Suppressor macrophage (primary cell): ENCODE results near the gene CYREN.
"Not testable (repeated sequence)": the region's sequence is repeated elsewhere in the genome, so short reads cannot be mapped to it uniquely, and the experiment has no call there.

ENCODE experiments used
- DNase-seq, 4 experiments: peaks; one replicate each; pipeline ENCODE4 v3.0.0-alpha.2; 2020 to 2022

The CYREN gene

DNA sequence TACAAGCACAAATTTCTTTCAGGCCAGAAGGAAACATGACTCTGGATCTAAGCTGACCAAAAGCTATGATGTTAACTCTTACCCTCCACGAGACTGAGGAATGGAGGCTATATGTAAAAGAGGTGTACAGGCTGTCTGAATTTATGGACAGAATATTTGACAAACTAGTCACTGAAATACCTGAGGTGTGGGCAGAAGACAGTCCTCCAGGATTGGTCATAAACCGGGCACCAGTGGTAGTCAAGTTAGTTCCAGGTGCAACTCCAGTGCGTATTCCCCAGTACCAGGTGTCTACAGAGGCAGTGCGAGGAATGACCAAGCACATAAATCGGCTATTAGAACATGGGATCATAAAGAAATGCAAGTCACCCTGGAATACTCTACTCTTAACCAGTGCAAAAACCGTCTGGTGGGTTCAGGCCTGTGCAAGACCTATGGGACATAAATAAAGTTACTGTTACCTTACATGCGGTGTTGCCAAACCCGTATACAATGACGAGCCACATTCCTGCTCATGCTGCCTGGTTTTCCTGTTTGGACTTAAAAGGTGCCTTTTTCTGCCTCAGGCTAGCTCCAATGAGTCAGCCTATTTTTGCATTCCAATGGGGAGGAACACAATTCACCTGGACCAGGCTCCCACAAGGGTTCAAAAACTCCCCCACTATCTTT, 6.7 kb upstream of the CYREN start:
- no peak for DNase-seq

DNA sequence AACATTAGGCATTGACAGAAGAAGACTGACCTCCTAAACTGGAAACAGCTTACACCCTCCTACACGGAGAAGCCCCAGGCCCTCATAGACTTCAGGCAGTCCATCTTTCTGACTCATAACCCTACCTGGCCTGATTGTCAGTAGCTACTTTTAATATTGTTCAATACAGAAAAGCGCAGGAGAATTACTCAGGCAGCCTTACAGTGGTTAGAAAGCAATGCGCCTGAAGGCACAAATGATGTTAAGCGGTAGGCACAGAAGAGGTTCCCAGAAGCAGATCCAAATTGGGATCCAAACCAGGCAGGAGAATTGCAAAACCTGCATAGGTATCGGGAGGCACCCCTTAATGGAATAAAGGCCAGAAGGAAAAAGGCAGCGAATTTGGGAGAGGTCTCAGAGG, 5.4 kb upstream of the CYREN start:
- DNase-seq, result no peak

DNA sequence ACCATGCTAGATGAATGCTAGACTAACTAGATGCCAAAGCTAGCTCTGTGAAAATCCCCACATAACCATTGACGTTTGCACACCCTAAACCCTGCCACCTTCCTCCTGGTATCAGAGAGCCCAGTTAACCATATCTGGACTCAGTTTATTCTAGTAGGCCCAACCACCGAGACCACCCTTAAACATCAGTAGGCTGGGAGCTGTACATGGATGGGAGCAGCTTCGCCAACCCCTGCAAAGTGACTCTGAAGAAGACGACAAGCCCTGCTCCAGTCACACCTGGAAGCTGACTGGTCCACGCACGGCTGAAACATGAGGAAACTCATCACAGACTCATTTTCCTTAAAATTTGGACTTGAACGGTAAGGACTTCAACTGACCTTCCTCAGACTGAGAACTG, 4.4 kb upstream of the CYREN start:
- DNase-seq, result no peak

DNA sequence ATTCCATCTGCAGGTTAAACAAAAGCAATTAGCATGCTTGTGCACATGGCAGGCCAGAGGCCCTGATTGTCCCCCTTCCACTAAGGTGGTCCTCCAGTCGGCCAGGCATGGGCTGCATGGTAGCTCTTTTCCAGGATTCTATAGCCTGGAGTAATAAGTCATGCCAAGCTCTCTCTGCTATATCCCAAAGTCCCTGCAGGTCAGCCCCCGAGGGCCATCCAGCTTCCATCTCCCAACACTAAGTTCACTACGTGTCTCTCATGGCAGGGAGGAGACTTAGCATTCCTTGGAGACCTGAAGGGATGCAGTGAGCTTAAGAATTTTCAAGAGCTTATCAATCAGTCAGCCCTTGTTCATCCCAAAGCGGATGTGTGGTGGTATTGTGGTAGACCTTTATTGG, 3.4 kb upstream of the CYREN start:
- not testable (repeated sequence) for DNase-seq

DNA sequence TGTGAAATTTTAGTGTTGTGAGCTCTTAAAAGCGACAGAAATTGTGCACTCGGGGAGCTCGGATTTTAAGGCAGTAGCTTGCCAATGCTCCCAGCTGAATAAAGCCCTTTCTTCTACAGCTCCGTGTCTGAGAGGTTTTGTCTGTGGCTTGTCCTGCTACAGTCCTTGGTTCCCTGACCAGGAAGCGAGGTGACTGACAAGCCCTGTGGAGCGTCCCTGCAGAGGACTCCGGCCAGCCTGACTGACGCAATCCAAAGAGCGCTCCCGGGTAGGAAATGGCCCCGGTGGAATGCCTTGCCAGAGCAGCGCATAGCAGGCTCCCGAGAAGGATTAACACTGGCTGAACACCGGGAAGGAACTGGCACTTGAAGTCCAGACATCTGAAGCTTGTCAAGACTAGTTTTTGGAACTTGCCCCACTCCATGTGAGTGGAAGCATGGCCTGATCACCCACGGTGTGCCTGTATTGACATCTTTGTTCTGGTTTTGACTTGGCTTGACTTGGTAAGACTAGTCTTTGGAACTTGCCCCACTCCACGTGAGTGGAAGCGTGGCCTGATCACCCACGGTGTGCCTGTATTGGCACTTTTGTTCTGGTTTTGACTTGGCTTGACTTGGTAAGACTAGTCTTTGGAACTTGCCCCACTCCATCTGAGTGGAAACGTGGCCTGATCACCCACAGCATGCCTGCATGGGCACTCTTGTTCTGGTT, 1.2 kb upstream of the CYREN start:
- DNase-seq, result peak in 3 of 4 experiments; percentile 31 to 47 (median 36)

DNA sequence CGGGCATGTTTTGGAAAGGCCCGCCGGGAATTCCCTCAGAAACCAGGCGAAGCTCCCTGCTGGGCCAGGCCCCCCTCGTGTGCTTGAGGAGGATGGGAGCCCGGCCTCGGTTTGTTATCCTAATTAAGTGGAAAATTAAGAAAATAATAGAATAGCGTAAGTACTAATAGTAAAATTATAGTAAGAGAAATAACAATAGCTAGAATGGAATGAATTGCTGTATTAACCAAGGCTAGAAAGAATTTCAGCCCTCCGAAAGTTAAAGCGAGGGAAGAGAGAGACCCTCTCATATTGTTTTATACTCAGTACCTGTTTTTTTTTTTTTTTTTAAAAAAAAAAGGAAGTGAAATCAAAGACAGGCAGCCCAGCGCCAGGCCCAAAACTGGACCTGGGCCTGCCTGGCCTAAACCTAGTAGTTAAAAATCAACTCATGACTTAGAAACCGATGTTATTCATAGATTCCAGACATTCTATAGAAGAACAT, 533 bp upstream of the CYREN start:
- peak in 1 of 4 experiments; percentile 33 for DNase-seq

DNA sequence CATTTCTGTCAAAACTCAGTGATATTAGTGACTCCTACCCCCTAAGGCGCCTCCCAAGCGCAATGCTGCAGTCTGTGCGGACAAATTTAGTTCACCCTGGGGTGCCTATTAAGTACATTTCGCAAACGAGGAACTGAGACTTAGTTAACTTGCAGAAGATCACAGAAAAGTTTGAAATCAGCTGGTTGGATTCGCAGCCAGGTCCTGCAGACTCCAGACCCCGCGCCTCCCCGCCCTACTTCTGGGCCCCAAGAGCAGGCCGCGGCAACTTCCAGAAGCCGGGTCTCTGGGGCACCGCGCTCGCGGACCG, 588 bp downstream of the CYREN start:
- DNase-seq, result peak in 2 of 4 experiments; percentile 67 to 78

DNA sequence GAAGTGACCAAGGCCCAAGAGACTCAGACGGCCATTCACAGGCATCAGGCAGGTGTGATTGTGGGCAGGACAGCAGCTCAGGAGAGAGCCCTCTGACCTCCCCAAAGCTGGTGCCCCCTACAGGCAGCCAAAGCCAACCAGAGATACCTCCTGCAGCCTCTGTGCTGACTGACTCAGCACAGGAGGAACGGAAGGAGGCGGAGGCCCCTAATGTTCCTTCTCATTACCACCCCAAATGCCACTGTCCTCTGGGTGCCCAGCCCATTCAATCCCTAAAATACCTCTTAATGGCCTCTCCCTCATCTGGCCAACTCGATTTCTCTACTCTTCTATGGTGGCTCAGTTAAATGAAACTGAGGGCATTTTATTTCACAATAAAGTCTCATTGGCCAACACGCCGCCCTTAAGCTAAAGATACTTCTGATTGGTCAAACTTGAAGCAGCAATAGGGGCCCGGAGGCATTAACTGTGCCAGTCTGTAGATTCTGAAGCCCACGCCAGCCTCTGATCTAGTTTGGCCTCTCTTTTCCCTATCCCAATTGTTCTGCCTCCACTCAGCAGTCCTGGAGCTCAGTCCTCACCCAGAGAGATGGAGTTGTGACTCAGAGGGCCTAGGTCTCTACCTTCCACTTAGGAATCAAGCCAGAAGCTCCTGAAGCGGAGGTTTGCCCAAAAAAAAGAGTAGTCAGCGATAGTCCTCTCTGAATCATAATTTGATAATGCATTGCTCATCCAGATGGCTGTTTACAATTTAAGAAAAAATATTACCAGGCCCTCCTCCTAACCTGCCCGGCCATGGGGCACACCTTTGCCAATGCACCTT, 1.2 kb downstream of the CYREN start:
- peak; percentile 52 to 80 (median 71) for DNase-seq

DNA sequence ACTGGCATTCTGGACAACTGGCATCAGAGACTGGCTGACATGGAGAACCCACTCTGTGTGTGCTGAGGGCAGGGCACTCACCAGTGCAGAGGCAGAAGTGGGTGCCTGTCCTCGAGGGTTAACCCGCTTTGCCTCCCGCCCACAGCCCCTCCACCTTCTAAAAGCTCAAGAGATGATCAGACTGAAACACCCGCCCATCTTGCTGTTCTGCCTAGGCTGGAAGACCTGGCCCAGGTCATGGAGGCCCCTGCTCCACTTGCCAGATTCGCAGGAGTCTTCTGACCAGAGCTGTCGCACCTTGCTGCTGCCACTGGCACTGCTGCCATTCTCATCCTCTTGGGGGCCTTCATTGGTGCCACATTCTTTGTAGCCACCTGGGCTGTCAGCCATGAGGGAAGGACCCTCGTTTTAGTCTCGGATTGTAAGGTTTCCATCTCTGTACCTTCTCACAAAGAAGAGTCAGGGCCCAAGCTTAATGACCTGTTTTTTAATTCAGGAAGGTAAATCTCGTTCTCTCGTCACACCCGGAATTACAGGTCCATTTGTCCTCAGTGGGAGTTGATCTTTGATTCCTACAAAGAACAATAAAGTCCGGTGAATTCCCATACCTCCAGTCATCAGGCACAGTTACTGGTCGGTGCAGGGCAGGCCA, 1.9 kb downstream of the CYREN start:
- DNase-seq, result no peak

DNA sequence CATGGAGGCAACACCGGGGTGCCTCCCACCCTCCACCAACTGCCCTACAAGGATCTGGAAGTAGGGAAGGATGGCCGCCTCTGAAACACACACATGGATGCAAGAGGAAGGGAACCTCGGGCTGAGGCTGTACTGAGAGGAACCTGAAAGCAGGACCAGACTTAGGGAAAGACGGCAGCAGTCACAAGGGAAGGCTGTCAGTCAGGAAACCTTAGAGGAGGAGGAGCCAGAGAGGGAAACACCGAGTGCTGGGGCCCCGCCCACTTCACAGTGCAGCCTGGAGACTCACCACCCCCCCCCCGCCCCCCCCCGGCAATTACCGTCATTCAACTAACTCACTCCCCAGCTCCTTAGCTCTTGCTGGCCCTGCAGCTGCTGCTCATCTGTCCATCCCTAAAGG, 2.5 kb downstream of the CYREN start:
- DNase-seq, result peak; percentile 77 to 86 (median 79)

DNA sequence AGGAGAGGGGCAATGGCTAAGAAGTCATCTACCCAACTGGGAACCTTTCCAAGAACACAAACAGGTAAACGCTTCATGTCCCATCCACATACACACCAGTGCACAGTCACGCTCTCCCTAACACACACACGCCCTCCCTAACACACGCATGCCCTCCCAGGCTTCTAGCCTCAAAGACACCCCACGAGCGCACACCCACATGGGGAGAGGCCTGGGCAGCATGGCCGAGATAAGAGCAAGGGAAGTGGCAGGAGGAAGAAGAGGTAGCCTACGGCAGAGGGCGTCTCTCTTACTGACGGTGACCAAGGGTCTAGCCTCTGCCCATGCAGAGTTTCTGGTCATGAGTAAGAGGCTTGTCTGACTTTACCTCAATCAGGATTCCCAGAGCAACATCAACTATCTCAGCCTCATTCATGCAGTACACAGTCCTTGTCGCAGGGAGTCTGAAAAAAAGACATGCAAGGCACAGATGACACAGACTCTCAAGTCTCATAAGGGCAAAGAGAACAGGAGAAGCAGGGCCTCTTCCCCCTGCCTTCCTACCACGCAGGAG, 3.1 kb downstream of the CYREN start:
- DNase-seq, result peak in 1 of 4 experiments; percentile 28

DNA sequence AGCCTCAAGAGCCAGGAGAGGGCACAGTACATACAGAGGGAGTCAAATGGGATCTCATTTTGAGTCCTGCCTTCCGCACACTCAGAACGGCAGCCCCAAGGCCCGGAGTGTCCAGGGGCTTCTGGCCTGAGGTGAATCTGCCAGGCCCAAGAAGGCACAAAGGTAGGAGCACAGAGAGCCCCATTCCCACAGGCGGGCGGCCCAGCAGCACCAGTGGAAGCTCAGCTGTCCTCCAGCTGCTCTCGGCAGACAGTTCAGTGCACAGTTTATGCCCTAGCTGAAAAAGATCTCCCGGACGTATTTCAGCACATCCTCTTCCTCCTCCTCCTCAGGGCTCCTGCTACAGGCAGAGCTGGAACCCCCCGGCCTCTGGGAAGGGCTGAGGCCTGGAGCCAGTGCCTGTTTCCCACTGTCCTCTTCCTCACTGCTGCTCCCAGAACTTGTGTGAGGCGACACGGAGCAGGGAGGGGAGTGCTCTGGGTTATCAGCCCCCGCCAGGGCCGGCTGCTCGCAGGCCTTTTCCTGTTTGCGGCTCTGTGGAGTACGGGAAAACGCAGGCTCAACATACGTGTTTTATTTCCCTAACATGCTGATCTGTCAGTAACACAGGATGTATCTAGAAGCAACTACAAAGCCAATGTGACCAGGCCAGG, 4.0 kb downstream of the CYREN start:
- no peak for DNase-seq

DNA sequence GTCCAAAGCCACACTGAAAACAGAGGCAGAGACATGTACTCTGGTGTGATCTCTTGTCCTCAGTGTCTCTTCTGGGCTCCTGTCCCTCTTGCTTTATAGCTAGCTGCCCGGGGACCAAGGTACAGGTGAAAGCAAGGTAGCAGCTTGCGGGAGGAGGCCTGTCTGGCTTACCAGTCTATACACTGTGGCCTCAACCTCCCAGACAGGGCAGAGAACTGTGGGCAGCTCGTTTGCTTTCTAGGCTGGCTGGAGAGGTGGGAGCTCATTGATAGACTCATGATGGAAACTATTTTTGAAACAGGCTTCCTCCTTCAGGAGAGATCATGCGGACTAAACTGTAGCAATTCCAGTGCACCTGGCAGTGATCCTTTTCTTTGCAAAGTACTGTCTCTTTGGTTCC, 4.6 kb downstream of the CYREN start:
- DNase-seq, result no peak

DNA sequence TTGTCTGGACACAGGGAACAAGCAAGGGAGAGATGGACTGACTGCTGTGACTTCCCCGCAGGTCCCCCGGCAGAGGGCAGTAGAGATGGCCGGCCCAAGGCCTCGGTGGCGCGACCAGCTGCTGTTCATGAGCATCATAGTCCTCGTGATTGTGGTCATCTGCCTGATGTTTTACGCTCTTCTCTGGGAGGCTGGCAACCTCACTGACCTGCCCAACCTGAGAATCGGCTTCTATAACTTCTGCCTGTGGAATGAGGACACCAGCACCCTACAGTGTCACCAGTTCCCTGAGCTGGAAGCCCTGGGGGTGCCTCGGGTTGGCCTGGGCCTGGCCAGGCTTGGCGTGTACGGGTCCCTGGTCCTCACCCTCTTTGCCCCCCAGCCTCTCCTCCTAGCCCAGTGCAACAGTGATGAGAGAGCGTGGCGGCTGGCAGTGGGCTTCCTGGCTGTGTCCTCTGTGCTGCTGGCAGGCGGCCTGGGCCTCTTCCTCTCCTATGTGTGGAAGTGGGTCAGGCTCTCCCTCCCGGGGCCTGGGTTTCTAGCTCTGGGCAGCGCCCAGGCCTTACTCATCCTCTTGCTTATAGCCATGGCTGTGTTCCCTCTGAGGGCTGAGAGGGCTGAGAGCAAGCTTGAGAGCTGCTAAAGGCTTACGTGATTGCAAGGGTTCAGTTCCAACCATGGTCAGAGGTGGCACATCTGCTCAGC, 6.0 kb downstream of the CYREN start:
- no peak for DNase-seq

DNA sequence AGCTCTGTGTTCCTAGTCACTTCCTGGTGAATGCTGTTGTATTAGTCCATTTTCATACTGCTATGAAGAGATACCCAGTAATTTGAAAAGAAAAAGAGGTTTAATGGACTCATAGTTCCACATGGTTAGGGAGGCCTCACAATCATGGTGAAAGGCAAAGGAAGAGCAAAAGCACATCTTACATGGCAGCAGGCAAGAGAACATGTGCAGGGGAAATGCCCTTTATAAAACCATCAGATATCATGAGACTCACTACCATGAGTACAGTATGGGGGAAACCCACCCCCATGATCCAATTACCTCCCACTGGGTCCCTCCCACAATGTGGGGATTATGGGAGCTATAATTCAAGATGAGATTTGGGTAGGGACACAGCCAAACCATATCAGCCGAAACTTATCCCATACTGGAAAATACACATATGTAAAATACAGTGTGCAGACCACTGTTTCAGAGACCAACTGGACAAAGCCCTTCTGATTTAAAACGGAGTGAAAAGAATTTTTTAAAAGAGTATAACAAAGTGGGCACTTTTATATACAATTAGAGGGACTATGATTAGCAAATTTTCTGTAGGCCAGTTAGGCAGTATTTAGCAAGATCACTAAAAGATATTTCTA, 8.0 kb downstream of the CYREN start:
- no peak for DNase-seq

DNA sequence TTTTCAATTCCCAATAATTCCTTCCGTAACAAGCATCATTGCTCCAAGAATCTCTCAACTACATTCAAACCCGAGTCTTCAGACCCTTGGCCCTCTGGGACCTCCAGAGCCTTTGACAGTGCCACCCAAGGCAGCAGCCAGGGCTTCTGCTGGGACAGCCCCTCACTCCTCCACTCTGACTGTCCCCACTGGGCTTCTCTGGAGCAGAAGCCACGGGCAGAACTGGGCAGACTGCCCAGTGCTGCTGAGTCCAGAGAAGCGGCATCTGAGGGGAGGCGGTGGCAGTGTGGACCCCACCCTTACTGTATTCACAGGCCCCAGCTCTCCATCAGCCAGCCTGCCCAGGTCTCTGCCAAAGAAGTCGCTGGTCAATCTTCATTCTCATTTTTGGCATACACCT, 8.8 kb downstream of the CYREN start:
- DNase-seq, result no peak

DNA sequence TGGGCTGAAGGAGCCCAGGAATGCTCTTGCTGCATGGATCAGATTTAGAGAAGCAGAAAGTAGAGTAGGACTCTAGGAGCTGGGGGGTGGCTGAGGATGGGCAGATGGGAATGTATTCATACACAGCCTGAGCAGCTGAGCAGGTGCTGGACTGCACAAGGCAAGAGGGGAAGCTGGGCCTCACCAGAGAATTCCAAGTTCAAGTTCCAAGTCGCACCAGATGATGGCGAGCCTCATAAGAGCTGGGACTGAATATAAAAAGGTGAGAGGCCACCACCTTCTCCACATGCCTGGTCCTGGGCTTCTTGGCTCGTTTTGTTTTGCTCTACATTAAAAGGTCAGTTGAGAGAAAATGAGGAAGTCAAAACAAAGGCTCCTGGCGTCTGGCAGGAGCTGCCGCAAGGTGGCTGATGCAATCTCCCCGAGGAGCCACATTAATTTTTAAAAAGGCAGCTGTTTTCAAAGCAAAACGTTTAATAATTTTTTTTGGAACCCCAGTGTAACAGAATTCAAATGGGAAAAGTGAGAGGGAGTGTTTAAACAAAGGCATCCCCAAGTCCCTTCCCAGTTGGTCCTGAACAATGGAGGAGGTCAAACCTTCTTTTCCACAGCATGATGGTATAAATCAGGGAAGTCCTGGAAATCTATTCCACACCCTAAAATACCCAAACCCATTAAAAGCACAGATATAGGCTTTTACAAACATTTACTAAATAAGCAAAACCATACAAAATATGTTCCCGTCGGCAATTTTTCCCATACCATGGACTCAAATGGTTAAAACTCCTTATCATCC, 9.5 kb downstream of the CYREN start:
- peak; percentile 43 to 76 (median 72) for DNase-seq

DNA sequence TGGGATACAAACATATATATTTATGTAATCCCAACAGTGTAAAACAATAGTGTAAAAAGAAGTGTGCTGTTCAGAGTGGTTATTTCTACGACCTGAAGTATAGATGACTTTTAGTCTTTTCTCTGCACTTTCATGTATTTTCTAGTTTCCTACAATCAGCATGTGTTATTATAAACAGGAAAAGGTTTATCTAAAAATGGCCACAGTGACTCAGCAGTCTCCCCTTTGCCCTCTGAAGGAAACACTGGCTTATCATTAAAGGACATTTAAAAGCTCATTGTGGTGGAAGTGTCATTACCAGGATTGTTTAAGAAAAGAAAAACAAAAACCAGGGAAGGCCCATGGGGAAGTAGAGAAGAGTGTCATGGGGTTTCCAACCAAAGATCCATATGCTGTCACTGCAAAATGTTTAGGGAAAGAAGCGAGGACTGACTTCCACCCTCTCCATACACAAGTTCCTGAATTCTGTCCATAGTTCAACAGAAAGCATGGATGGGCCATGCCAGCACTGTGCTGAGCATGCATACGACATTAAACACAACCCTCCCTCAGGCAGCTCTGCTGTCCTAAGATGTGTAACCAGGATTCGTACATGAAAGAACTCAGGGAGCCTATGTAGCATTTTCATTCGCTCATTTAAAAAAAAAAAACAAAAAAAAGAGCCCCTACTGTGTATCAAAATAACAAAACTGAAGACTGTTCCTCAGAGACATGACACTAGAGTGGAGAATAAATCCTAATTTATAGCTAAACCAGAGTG, 10.2 kb downstream of the CYREN start:
- peak; percentile 62 to 80 (median 71) for DNase-seq

DNA sequence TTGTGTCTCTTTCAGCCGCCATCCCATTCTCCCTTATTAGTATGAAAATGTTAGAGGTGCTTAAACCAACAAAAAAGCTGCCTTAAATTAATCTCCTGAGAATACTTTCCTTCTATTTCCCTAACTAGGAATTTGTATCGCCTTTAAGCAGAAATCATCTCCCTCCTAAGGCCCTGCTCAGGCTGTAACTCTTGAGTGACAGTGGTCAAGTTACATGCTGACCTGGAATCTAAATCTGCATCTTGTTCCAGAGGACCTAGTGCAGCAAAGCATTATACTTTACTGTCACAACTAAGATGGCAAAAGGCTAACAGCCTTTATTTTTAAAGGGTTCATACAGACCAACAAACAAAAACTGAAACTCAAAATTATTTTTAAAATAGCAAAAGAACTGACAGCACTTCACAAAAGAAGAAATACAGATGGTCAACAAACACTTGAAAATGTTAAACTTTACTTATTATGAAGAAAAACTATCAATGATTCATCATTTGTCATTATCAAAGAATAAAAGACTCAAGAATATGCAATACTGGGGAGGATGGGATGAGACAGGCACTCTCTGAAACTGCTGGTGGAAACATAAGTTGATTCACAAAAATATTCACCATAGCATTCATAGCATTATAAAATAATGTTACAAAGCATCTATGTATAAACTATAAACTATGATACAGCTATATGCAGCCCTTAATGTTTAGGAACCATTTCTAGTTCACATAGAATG, 11.0 kb downstream of the CYREN start:
- no peak for DNase-seq
